ENCODE data around the gene TLE3. TPM values are rescaled to one million over a fixed set of nuclear protein-coding genes. Genes with fewer than 3 reads are reported as not detected.

The TLE3 gene
- total RNA-seq, 2 donors from 2014 or later = 157 to 246 TPM

DNA sequence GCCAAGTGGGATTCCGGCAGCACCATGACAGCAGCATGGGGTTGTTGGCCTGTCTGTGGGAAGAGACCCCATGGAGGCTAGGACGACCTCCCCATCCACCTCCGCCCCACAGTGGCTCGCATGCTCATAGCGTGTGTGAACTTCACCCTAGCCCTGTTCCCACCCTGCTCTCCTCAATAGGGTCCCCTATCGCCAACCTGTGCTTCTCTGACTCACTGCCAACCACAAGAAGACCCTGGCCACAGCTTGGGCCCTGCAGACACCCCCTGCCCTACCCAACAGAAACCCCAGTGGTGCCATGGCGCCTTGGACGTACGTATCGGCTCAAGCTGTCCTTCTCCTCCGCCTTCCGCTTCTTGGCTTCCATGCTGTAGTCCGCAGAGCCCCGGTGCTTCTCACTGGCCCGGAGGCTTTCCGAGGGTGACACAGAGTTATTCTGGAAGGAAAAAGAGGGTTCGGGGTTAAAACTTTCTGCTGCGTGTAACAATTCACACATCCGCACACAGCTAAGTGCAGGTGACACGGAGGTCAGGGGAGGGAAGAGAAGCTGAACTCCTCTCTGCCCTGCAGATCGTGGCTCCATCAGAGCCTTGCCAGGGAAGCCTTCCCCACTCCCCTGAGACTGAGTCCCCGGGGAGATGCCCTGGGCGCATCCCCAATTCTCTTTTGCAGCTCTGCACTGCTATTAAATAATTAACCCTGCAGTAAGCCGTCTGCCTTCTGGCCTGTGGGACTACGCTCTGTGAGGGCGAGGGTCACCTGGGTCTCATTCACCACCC lies 37.3 kb downstream of the TLE3 start:
- H3K4me1 ChIP-seq (replicated peaks) = peaks cover 7% of the 10 kb centered on the region
- TF ChIP-seq, protein P1, sequence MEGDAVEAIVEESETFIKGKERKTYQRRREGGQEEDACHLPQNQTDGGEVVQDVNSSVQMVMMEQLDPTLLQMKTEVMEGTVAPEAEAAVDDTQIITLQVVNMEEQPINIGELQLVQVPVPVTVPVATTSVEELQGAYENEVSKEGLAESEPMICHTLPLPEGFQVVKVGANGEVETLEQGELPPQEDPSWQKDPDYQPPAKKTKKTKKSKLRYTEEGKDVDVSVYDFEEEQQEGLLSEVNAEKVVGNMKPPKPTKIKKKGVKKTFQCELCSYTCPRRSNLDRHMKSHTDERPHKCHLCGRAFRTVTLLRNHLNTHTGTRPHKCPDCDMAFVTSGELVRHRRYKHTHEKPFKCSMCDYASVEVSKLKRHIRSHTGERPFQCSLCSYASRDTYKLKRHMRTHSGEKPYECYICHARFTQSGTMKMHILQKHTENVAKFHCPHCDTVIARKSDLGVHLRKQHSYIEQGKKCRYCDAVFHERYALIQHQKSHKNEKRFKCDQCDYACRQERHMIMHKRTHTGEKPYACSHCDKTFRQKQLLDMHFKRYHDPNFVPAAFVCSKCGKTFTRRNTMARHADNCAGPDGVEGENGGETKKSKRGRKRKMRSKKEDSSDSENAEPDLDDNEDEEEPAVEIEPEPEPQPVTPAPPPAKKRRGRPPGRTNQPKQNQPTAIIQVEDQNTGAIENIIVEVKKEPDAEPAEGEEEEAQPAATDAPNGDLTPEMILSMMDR (IDR thresholded peaks at IDR 0.05) = no peak
- TF ChIP-seq POLR2A (IDR thresholded peaks at IDR 0.05) (no peak), POLR2AphosphoS5 (IDR thresholded peaks at IDR 0.05) (no peak)
- no peak for DNase-seq (ENCODE audit: low spot score)
- H3K4me3 ChIP-seq = no peak overlapping the region
- peaks cover 36 to 48% of the 10 kb centered on the region in 2 donors for H3K36me3 ChIP-seq
- no peaks in the 10 kb centered on the region for H3K27me3 ChIP-seq (replicated peaks; ENCODE audit: insufficient read depth)
- 95% methylated on average over 26 of the region's 26 CpGs for WGBS
- no peak overlapping the region for H3K27ac ChIP-seq
- intact Hi-C loops (cut with DNase I) = no loop called here
- H3K9me3 ChIP-seq = no peaks in the 10 kb centered on the region

DNA sequence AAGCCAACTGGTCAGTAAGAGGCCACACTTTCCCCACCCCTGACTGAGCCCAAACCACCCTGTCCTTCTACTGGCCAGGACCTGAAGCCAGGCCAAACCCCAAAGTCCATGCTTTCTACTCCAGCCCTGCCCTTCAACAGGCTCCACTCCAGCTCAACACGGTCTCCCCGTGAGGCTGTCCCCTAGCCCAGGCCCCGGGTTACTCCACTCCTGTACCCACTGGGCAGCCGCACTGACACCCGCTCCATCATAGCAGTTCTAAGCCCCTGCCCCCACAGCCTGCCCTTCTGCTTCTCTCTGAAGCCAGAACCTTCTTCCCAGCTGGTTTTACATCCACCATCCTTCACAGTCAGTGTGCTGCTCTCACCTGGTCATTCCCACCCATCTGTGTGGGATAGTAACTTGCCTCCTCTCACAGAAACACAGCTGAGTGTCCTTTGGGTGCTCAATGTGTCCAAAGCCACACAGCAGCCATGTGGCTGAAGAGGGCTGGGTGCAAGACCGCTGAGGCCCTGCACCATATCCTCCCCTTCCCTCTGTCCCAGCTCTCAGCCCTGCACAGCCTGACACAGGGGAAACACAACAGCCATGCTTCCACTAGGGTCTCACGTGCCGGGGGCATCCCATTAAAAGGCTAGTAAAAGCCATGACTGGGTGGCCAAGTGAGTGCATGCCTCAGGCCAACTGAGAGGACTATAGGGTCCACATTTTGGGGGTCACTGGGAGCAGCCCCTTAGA lies 38.1 kb downstream of the TLE3 start:
- Histone ChIP-seq H3K27ac (no peak overlapping the region), H3K4me1 (replicated peaks) (peaks cover 7% of the 10 kb centered on the region), H3K4me3 (no peak overlapping the region), H3K9me3 (no peaks in the 10 kb centered on the region), H3K36me3 (peaks cover 36 to 50% of the 10 kb centered on the region in 2 donors), H3K27me3 (replicated peaks; ENCODE audit: insufficient read depth) (no peaks in the 10 kb centered on the region)
- WGBS = over 99% methylated on average over 8 of the region's 8 CpGs
- DNase-seq (ENCODE audit: low spot score) = no peak
- TF ChIP-seq POLR2AphosphoS5 (IDR thresholded peaks at IDR 0.05) = no peak
- TF ChIP-seq, protein P1 (IDR thresholded peaks at IDR 0.05) = no peak
- no peak for TF ChIP-seq POLR2A (IDR thresholded peaks at IDR 0.05)
- intact Hi-C loops (cut with DNase I) = no loop called here

DNA sequence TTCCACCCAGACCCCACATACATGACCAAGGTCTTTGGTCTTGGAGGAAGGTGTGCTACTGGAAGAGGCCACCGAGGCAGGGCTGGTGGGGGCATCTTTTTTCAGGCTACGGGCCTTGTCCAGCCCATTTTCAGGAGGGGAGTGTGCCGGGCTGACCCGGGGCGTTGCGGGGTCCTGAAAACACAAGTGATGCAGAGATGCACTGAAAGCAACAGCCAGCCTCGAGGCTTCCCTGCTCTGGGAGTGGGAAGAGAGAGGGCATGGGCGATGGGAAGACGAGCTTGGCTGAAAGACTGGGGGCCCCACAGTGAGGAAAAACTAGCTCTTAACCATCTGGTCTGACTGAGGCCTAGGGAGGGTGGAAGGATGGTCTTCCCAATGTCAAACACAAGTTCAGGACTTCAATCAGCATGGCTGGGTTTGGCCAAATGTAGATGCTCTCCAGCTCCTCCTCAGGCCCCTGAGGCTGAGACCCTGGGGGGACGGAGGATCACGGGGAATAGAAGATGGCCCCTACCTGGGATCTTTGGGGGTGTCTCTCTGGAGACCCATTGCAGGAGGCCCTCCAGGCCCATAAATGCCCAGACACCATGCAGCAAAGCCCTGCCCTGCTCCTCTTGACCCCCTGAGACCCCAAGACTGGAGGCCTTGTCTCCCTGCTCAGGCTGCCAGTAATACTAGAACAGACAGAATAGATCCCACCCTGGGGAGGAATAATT lies 38.9 kb downstream of the TLE3 start:
- no peaks in the 10 kb centered on the region for H3K9me3 ChIP-seq
- H3K4me1 ChIP-seq (replicated peaks) = peaks cover 7% of the 10 kb centered on the region
- H3K27me3 ChIP-seq (replicated peaks; ENCODE audit: insufficient read depth) = no peaks in the 10 kb centered on the region
- no peak for DNase-seq (ENCODE audit: low spot score)
- peaks cover 42 to 56% of the 10 kb centered on the region in 2 donors for H3K36me3 ChIP-seq
- WGBS = 99% methylated on average over 11 of the region's 11 CpGs
- H3K4me3 ChIP-seq = no peak overlapping the region
- TF ChIP-seq POLR2A (IDR thresholded peaks at IDR 0.05) = no peak
- TF ChIP-seq, protein P1 (IDR thresholded peaks at IDR 0.05) = no peak
- no peak for TF ChIP-seq POLR2AphosphoS5 (IDR thresholded peaks at IDR 0.05)
- no peak overlapping the region for H3K27ac ChIP-seq
- intact Hi-C loops (cut with DNase I) = no loop called here

DNA sequence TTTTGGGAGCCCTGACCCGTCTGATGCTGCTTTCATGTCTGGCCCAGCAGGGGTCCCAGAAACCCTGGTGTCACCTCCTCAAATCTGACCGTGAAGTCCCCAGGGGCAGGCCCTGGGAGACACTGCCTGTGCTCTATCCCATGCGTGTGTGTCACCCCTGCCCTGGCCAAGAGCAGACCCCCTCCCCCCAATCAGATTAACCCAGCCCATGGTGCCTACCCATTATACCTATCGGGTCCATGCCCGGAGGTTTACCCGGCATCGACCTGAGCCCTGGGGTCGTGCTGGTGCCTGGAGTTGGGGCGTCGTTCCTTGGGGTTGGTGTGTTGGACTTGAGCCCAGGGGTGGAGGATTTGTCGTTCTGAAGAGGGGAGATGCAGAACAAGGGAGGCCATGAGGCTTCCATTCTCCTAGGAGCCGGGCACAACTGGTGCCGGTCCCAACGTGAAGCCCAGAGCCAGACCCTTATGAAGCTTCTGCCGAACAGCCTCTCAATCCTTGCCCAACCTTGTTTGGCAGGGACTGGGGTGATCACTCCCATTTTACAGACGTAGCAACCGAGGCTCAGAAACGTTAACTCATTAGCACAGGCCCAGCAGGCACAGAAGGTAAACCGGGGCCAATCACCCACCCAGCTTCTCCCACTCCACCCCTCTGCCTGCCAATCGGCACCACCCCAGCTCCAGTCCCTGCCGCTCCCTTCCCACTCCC lies 39.6 kb downstream of the TLE3 start:
- intact Hi-C loops (cut with DNase I) = no loop called here
- 97% methylated on average over 20 of the region's 21 CpGs for WGBS
- Histone ChIP-seq H3K4me1 (replicated peaks) (peaks cover 5% of the 10 kb centered on the region), H3K36me3 (peaks cover 48 to 63% of the 10 kb centered on the region in 2 donors), H3K9me3 (no peaks in the 10 kb centered on the region), H3K27me3 (replicated peaks; ENCODE audit: insufficient read depth) (no peaks in the 10 kb centered on the region), H3K27ac (no peak overlapping the region), H3K4me3 (no peak overlapping the region)
- DNase-seq (ENCODE audit: low spot score) = no peak
- TF ChIP-seq POLR2AphosphoS5 (IDR thresholded peaks at IDR 0.05) (no peak), POLR2A (IDR thresholded peaks at IDR 0.05) (no peak)
- TF ChIP-seq, protein P1 (IDR thresholded peaks at IDR 0.05) = no peak

Data from prostate gland (tissue), 2 donors.